Right lobe of liver (tissue), 4 donors: Measurements from ENCODE around the gene LYPD3.

ENCODE experiments used
- CTCF ChIP-seq, 4 donors: fragments of 200-600 bp in 3 of 4; fragments of 450-650 bp in 1 of 4; IDR thresholded peaks; one replicate each; pipeline versions ENCODE4 v1.5.1 to v1.8.0; 2016 to 2022; ENCODE audit warnings: antibody characterized with exemption in 4 of 4, mild to moderate bottlenecking in 2 of 4
- POLR2A ChIP-seq: fragments of 450-650 bp; IDR thresholded peaks from one replicate; pipeline ENCODE4 v1.6.1; 2017; ENCODE audit warnings: antibody characterized with exemption, mild to moderate bottlenecking
- donor health status: DM: no; HTN: no; CAD: no.
- donor health status: DM: no; HTN: no; CAD: no.
- donor health status: DM: no; HTN: yes; CAD: no.

DNA sequence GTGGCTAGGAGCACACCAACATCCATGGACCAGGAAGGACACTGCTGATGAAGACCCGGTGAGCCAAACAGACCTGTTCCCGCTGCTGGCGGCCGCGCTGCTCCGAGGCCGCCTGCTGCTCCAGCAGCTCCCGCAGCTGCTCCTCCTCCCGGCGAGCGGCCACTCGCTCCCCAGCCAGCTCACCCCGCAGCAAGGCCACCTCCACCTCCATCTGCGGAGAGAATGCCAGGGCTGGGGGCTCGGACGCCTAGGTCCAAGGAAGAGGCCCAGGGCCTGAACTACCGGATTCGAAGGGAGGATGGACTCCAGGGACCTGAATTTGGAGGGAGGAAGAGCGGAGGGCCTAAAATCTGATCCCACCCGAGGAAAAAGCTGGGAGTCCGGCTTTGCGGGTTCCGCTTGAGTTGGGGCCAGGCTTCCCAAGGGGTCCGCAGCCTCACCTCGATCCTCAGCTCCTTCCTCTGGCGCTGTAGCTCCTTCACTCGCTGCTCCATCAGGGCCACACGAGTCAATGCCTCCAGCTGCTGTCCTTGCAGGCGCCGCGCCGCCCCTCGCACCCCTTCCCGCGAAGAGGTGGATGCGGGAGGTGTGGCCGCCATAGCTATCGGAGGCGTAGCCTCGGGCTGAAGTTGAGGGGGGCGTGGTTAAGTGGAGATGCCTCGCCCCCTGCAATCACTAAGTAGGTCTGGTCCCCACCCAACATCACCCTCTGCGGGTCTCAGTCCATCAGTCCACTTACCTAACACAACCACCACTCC lies 36.4 kb upstream of the LYPD3 start:
- TF ChIP-seq CTCF (IDR thresholded peaks at IDR 0.05): no peak
- no peak for TF ChIP-seq POLR2A
